Measurements from ENCODE around the gene NAT9. TPM values are rescaled to one million over a fixed set of nuclear protein-coding genes. Genes with fewer than 3 reads are reported as not detected.

The NAT9 gene
- total RNA-seq, 4 donors from 2014 or later, result 14.3 to 26.6 (median 18.1) TPM

GRCh38 chr17:74730491-74731346 is 45.4 kb downstream of the NAT9 start:
- H3K4me3 ChIP-seq (ENCODE audit: low read depth, poor library complexity, severe bottlenecking), result no peak overlapping the region
- 70 to 86% methylated on average over 15 to 16 of the region's 16 CpGs for WGBS, 2 donors
- intact Hi-C loops (cut with DNase I; ENCODE audit: low total_unique reads), result no loop called here
- no peak for DNase-seq (ENCODE audit: low spot score in 2 of 2)
- no peak for TF ChIP-seq CTCF (IDR thresholded peaks at IDR 0.05)
- no peak for TF ChIP-seq POLR2A (IDR thresholded peaks at IDR 0.05)

- no peak overlapping the region for H3K4me3 ChIP-seq (ENCODE audit: low read depth, poor library complexity, severe bottlenecking)
- TF ChIP-seq CTCF (IDR thresholded peaks at IDR 0.05), result no peak
- no peak for TF ChIP-seq POLR2A (IDR thresholded peaks at IDR 0.05)
- no peak for DNase-seq (ENCODE audit: low spot score in 2 of 2)
- intact Hi-C loops (cut with DNase I; ENCODE audit: low total_unique reads), result no loop called here
- WGBS, 2 donors, result 87 to 89% methylated on average over 15 of the region's 15 CpGs
These were observed 46.3 kb downstream of the NAT9 start for GRCh38 chr17:74729866-74730265.

GRCh38 chr17:74729368-74729767 is 46.8 kb downstream of the NAT9 start:
- 88 to 89% methylated on average over 5 of the region's 5 CpGs for WGBS, 2 donors
- no peak for DNase-seq (ENCODE audit: low spot score in 2 of 2)
- intact Hi-C loops (cut with DNase I; ENCODE audit: low total_unique reads), result no loop called here
- TF ChIP-seq CTCF (IDR thresholded peaks at IDR 0.05), result no peak
- TF ChIP-seq POLR2A (IDR thresholded peaks at IDR 0.05), result no peak
- H3K4me3 ChIP-seq (ENCODE audit: low read depth, poor library complexity, severe bottlenecking), result no peak overlapping the region

- H3K4me3 ChIP-seq (ENCODE audit: low read depth, poor library complexity, severe bottlenecking), result no peak overlapping the region
- WGBS, 2 donors, result 84 to 92% methylated on average over 3 of the region's 3 CpGs
- no peak for TF ChIP-seq POLR2A (IDR thresholded peaks at IDR 0.05)
- no peak for TF ChIP-seq CTCF (IDR thresholded peaks at IDR 0.05)
- no peak for DNase-seq (ENCODE audit: low spot score in 2 of 2)
- intact Hi-C loops (cut with DNase I; ENCODE audit: low total_unique reads), result no loop called here
These were observed 47.5 kb downstream of the NAT9 start for GRCh38 chr17:74728702-74729075.

- H3K4me3 ChIP-seq (ENCODE audit: low read depth, poor library complexity, severe bottlenecking), result no peak overlapping the region
- TF ChIP-seq POLR2A (IDR thresholded peaks at IDR 0.05), result no peak
- no peak for TF ChIP-seq CTCF (IDR thresholded peaks at IDR 0.05)
- 90 to 93% methylated on average over 3 of the region's 3 CpGs for WGBS, 2 donors
- DNase-seq (ENCODE audit: low spot score in 2 of 2), result no peak
- intact Hi-C loops (cut with DNase I; ENCODE audit: low total_unique reads), result no loop called here
These were observed 48.0 kb downstream of the NAT9 start for GRCh38 chr17:74728033-74728701.
